HG03280 (cell line): ENCODE data around the gene JPH3.

ENCODE experiments used
- ATAC-seq: cut with Tn5 transposase; IDR thresholded peaks from one replicate; pipeline ENCODE4 v1.9.1; 2021; ENCODE audit warnings: mild to moderate bottlenecking, moderate library complexity; ENCODE audit not compliant: unreplicated experiment

The JPH3 gene

DNA sequence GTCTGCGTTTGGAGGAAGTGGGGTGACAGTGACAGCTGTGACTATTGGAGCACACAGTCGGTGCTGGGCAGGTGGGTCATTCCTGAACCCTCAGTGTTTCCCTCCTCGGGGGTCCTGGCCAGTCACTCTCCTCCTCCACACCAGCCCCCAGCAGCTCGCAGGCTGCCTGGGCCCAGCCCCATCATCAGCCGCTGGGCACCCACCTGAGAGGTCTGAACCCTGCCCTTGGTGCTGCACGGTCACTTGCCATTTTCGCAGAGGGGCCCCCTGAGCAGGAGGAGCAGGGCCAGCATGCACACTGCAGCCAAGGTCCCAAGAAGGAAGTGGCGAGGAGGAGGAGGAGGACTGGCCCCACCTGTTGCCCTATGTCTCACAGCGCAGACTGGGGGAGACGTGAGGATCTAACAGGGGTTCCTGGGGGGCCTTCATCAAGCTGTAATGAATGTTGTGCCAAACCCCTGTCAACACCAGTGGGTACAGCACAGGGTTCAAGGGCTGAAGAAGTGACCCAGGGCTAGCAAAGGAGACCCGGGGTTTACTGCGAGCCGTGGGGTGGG lies 23.0 kb downstream of the JPH3 start:
- ATAC-seq = no peak

GRCh38 chr16:87626401-87626800 lies 24.1 kb downstream of the JPH3 start:
- ATAC-seq = no peak

- ATAC-seq = no peak
Measured at GRCh38 chr16:87626905-87627304, 24.6 kb downstream of the JPH3 start.

DNA sequence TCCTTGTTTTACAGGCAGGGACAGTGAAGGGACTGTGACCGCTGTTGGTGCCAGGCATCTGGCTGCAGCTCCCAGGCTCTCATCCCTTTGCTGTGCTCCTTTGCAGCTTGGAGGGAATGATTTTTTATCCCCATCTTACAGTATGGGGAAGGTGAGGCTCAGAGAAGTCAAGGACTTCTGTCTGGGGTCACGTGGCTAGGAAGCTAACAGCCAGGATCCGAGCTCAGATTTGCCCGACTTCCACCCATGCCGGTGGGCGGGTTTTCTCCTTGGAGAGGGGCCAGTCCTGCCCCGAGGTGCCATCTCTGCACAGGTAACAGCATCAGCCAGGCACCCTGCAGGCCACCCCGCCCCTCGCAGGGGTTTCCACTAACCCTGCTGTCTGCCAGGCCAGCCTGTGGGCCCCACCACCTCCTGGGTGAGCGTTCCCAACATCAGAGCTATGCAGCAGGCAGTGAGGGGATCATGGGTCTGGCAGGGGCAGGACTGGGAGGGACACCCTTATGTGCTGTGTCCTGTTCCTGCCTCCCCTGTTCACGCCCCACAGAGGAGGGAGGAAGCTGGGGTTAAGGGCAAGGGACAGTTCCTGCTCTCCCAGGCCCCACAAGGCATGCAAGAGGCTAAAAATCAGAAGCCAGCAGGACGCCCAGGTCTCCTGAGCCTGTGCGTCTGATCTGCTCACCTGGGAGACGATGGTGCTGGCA lies 25.4 kb downstream of the JPH3 start:
- ATAC-seq = no peak

- no peak for ATAC-seq
Measured at GRCh38 chr16:87628246-87628923, 26.1 kb downstream of the JPH3 start.

DNA sequence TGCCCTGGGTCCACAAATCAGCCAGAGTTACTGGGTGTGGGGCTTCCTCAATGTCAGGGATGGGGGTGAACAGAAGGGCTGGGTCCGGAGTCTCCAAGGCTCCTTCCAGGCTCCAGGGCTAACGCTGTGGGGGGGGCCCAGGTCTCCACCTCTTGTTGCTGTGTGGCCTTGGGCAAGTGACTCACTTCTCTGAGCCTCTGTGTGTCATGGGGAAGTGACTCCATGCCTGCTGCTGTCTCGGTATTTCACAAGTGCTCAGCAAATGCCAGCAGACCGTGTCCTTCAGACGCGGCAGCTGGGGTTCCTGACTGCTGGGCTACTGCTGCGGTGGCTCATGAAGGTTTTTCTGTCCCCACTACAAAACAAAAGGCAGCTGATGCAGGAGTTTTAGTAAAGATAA lies 26.6 kb downstream of the JPH3 start:
- no peak for ATAC-seq

DNA sequence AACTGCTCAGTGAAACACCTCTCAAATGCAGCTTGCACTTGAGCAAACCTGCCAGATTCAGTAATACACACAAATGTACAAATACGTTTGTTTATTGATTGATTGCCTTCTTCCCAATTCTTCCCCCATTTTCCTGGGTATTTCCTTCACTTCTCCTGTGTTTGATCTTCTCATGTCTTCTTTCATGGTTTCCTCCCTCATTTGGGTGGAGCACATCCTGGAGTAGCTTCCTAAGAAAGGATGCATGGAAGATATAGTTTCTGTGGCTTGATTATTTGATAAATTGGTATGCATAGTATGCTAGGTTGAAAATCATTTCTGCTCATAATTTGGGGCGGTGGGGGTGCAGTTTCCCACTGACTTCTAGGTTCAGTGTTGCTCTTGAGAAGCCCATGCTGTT lies 28.8 kb downstream of the JPH3 start:
- no peak for ATAC-seq

DNA sequence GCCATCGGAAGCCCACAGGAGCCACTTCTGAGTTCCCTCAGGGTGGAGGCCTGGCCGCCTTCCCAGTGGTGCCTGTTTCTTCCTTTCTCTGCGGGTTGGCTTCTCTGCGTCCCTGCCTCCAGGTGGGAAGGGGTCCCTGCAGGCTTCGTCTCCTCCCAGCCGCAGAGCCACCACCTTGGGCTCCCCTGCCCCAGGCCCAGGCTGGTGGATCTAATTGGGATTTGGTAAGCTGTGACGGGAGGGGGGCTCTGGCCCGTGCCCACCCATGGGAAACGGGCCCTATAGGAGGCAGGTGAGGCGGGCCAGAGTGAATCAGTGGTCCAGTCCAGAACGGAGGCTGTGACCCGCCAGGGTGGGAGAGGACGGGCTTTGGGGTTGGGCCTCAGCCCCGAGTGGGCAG lies 32.1 kb downstream of the JPH3 start:
- no peak for ATAC-seq

DNA sequence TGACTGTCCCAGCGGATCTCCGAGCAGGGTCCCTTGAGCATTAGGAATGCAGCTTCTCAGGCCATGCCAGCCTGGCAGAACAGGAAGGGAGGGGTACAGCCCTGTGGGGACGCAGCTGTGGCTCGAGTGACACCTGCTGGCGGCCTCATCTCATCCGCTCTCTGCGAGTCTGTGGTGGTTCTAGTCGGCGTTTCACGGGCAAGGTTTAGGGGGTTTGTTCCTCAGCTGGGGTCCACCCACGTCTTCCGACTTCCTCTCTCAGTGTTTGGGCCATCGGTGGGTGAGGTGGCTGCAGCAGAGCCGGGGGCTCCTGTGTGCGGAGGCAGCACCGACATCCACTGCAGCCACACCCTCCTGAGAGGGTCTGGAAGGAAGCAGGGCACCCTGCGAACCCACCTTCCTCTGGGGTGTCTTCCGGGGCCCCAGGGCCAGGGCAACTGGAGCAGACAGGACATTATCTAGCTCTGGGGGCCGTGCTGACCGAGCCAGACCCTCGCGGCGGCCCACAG lies 33.3 kb downstream of the JPH3 start:
- ATAC-seq = no peak

- ATAC-seq = no peak
Measured at GRCh38 chr16:87636050-87636684, 33.9 kb downstream of the JPH3 start.

- ATAC-seq = no peak
Measured at GRCh38 chr16:87636741-87637140, 34.4 kb downstream of the JPH3 start.

- no peak for ATAC-seq
Measured at GRCh38 chr16:87637357-87637756, 35.0 kb downstream of the JPH3 start.

DNA sequence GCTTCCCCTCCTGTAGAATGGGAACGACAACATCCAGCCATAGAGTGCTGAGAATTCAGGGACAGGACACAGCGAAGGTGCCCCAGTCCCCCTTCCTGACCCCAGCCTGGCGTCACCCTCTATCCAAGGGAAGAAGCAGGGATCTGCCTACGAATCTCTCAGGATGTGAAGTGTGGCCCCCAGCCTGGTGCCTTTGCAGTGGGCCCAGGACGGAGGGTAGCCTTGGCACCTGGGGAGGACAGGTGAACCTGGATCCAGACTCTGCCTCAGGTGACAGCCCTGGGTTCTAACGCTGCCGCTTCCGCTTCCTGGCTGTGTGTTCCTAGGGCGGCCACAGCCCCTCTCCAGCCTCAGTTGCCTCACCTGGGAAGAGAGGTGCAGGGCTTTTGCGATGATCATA lies 36.4 kb downstream of the JPH3 start:
- no peak for ATAC-seq

- ATAC-seq = no peak
Measured at GRCh38 chr16:87641721-87642120, 39.4 kb downstream of the JPH3 start.

GRCh38 chr16:87642491-87642890 lies 40.2 kb downstream of the JPH3 start:
- ATAC-seq = no peak

DNA sequence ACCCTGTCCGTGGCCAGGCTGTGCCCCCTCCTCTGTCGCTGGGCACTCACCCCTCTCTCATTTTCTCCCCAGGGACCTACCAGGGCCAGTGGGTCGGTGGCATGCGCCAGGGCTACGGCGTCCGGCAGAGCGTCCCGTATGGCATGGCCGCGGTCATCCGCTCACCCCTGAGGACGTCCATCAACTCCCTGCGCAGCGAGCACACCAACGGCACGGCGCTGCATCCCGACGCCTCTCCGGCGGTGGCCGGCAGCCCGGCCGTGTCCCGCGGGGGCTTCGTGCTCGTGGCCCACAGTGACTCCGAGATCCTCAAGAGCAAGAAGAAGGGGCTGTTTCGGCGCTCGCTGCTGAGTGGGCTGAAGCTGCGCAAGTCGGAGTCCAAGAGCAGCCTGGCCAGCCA lies 41.9 kb downstream of the JPH3 start:
- no peak for ATAC-seq

- ATAC-seq = no peak
Measured at GRCh38 chr16:87644596-87644995, 42.3 kb downstream of the JPH3 start.

DNA sequence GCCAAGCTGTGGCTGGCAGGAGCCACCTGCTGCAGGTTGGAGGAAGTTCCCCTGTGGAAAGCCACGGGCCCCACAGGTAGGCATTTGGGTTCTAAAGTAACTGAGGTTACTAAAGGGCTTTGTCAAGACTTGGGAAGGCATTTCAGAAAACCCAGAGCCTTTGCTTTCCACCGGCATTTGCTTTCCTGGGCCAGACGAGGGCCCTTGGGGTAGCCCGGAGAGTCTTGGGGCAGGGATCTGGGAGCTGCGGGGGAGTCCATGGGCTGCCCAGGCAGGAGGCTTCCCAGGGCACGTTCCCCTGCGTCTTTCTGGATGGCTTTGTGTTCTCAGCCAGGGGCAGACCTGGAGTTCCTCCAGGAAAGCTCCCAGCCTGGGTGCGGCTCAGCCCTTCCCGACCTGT lies 43.5 kb downstream of the JPH3 start:
- no peak for ATAC-seq

GRCh38 chr16:87647431-87648185 lies 45.3 kb downstream of the JPH3 start:
- no peak for ATAC-seq

- no peak for ATAC-seq
Measured at GRCh38 chr16:87648236-87648635, 45.9 kb downstream of the JPH3 start.
